Uterus (tissue), 4 donors: ENCODE measurements around the gene SIT1. TPM values are rescaled to one million over a fixed set of nuclear protein-coding genes. Genes with fewer than 3 reads are reported as not detected.
A peak's percentile ranks its signal among the peaks of the same experiment; 100 is the strongest.

Source experiments
- DNase-seq, 2 donors: peaks; one replicate each; pipeline ENCODE4 v3.0.0-alpha.2; 2019 to 2020
- H3K27ac ChIP-seq, 2 donors: fragments of 200-600 bp; sonication (generic); 1 replicate in 1 of 2; 2 replicates in 1 of 2; pipeline ENCODE4 v1.5.1; 2016 to 2018
- H3K27me3 ChIP-seq, 2 donors: fragments of 200-600 bp; sonication (generic); one replicate each; pipeline ENCODE4 v1.5.1; 2018 to 2019; ENCODE audit warnings: control low read depth in 1 of 2
- H3K36me3 ChIP-seq, 2 donors: fragments of 200-600 bp; sonication (generic); one replicate each; pipeline ENCODE4 v1.5.1; 2019; ENCODE audit warnings: control low read depth in 1 of 2
- H3K4me1 ChIP-seq, 2 donors: fragments of 200-600 bp; sonication (generic); one replicate each; pipeline ENCODE4 v1.5.1; 2018 to 2019; ENCODE audit warnings: control low read depth in 1 of 2
- H3K4me3 ChIP-seq, 2 donors: fragments of 200-600 bp; sonication (generic); 1 replicate in 1 of 2; 2 replicates in 1 of 2; pipeline ENCODE4 v1.5.1; 2018 to 2019; ENCODE audit warnings: mild to moderate bottlenecking in 1 of 2
- H3K9me3 ChIP-seq, 2 donors: fragments of 200-600 bp; sonication (generic); one replicate each; pipeline ENCODE4 v1.5.1; 2019; ENCODE audit warnings: control low read depth in 1 of 2
- CTCF ChIP-seq, 4 experiments: fragments of 200-600 bp in 2 of 4; fragments of 450-650 bp in 2 of 4; sonication (generic) in 2 of 4; IDR thresholded peaks; one replicate each; pipeline ENCODE4 v1.5.1; 2016 to 2019; ENCODE audit warnings: antibody characterized with exemption in 4 of 4, mild to moderate bottlenecking in 2 of 4, moderate library complexity in 1 of 4
- POLR2A ChIP-seq, 2 donors: fragments of 450-650 bp; IDR thresholded peaks; one replicate each; pipeline ENCODE4 v1.6.1; 2016; ENCODE audit warnings: antibody characterized with exemption in 2 of 2, mild to moderate bottlenecking in 1 of 2, moderate library complexity in 1 of 2
- intact Hi-C: fragments of 100-400 bp; cut with DNase I; formaldehyde crosslinking; loops from one replicate; pipeline ENCODE4 v1.15.1; 2023; ENCODE audit warnings: low total_unique reads
- total RNA-seq, 4 donors: library from RNA; depleted of rRNA in 3 of 4; stranded (reverse); fragments of >200 nt in 3 of 4; gene quantifications; one replicate each; pipeline versions ENCODE4 v1.1.0 to v1.2.4, GENCODE V29; 2014 to 2023
- donor health status: DM: yes; HTN: yes; CAD: no.

The SIT1 gene
- total RNA-seq, 4 donors from 2014 or later: 0.21 to 0.51 TPM; not detected in 2

- intact Hi-C loops: no loop called here
Measured at GRCh38 chr9:35690294-35690613, 39.5 kb upstream of the SIT1 start.

GRCh38 chr9:35689542-35690293, 39.0 kb upstream of the SIT1 start, which contains the start of gene TPM2:
Gene TPM2 (minus strand): TSS chr9:35689925. CDS start chr9:35689817, 108 bp downstream.
- H3K27ac ChIP-seq: peak within 1 kb of the TSS; percentile 93 to 98
- no peaks in the 10 kb centered on the region for H3K27me3 ChIP-seq
- intact Hi-C loops: loop anchor here (5.0 kb wide), 1 partner anchor 38 kb away; no protein-coding TSS in a partner anchor
- H3K36me3 ChIP-seq: no peaks in the 10 kb centered on the region
- H3K4me3 ChIP-seq: peak within 1 kb of the TSS; percentile 57 to 71
- peak; percentile 91 to 93 for DNase-seq
- H3K9me3 ChIP-seq: no peaks in the 10 kb centered on the region
- peaks cover 0 to 4% of the 10 kb centered on the region in 2 donors for H3K4me1 ChIP-seq
- TF ChIP-seq POLR2A (IDR thresholded peaks at IDR 0.05): peak; percentile 68 to 94
- TF ChIP-seq CTCF (IDR thresholded peaks at IDR 0.05): peak in 1 of 4 experiments; percentile 12

More at GRCh38 chr9:35690294-35690613, 39.5 kb upstream of the SIT1 start:
- peaks cover 0 to 4% of the 10 kb centered on the region in 2 donors for H3K4me1 ChIP-seq
- no peaks in the 10 kb centered on the region for H3K9me3 ChIP-seq
- TF ChIP-seq POLR2A (IDR thresholded peaks at IDR 0.05) (no peak), CTCF (IDR thresholded peaks at IDR 0.05) (no peak)
- no peaks in the 10 kb centered on the region for H3K36me3 ChIP-seq
- no peaks in the 10 kb centered on the region for H3K27me3 ChIP-seq
- peak overlapping the region; percentile 57 to 71 for H3K4me3 ChIP-seq
- no peak for DNase-seq
- peak overlapping the region; percentile 93 to 98 for H3K27ac ChIP-seq

- no peaks in the 10 kb centered on the region for H3K27me3 ChIP-seq
- no peaks in the 10 kb centered on the region for H3K36me3 ChIP-seq
- no peak for DNase-seq
- no peak for TF ChIP-seq CTCF (IDR thresholded peaks at IDR 0.05)
- TF ChIP-seq POLR2A (IDR thresholded peaks at IDR 0.05): peak in 1 of 2 donors; percentile 9
- no peaks in the 10 kb centered on the region for H3K9me3 ChIP-seq
- intact Hi-C loops: loop anchor here (5.0 kb wide), 1 partner anchor 38 kb away; no protein-coding TSS in a partner anchor
- H3K4me1 ChIP-seq: peaks cover 0 to 4% of the 10 kb centered on the region in 2 donors
- H3K4me3 ChIP-seq: peak overlapping the region; percentile 57 to 71
- peak overlapping the region; percentile 93 to 98 for H3K27ac ChIP-seq
Measured at GRCh38 chr9:35688558-35689541, 38.1 kb upstream of the SIT1 start.

- Histone ChIP-seq H3K36me3 (no peaks in the 10 kb centered on the region), H3K27ac (peak overlapping the region; percentile 93 to 98), H3K4me1 (peaks cover 3 to 4% of the 10 kb centered on the region in 2 donors), H3K4me3 (peak overlapping the region; percentile 57 to 71), H3K27me3 (no peaks in the 10 kb centered on the region), H3K9me3 (no peaks in the 10 kb centered on the region)
- no peak for DNase-seq
- TF ChIP-seq CTCF (IDR thresholded peaks at IDR 0.05) (no peak), POLR2A (IDR thresholded peaks at IDR 0.05) (no peak)
- intact Hi-C loops: loop anchor here (5.0 kb wide), 1 partner anchor 39 kb away; no protein-coding TSS in a partner anchor
Measured at GRCh38 chr9:35687972-35688557, 37.3 kb upstream of the SIT1 start.
